ENCODE data around the gene SYNPO2. TPM values are rescaled to one million over a fixed set of nuclear protein-coding genes. Genes with fewer than 3 reads are reported as not detected.

The SYNPO2 gene
- total RNA-seq, 1 donor from 2014 or later, result 109 TPM

GRCh38 chr4:119039779-119040178 is 151.1 kb downstream of the SYNPO2 start:
- intact Hi-C loops (cut with DNase I), result loop anchor here (10.0 kb wide), 1 partner anchor 175 kb away; the partner anchor contains the start of gene USP53
- H3K36me3 ChIP-seq, result no peaks in the 10 kb centered on the region
- H3K27me3 ChIP-seq, result no peaks in the 10 kb centered on the region
- peak overlapping the region; percentile 78 for H3K27ac ChIP-seq
- H3K9me3 ChIP-seq, result no peaks in the 10 kb centered on the region
- no peak for DNase-seq (ENCODE audit: extremely low spot score in 2 of 2)
- H3K4me1 ChIP-seq, result peaks cover 45% of the 10 kb centered on the region
- no peak overlapping the region for H3K4me3 ChIP-seq
- TF ChIP-seq POLR2AphosphoS5 (IDR thresholded peaks at IDR 0.05; ENCODE audit: insufficient read depth in 1 of 2, low read depth in 1 of 2) (no peak), POLR2A (IDR thresholded peaks at IDR 0.05) (no peak), CTCF (IDR thresholded peaks at IDR 0.05) (no peak)

- Histone ChIP-seq H3K27me3 (no peaks in the 10 kb centered on the region), H3K4me3 (no peak overlapping the region), H3K27ac (peak overlapping the region; percentile 78), H3K9me3 (no peaks in the 10 kb centered on the region), H3K4me1 (peaks cover 41% of the 10 kb centered on the region), H3K36me3 (no peaks in the 10 kb centered on the region)
- no peak for TF ChIP-seq CTCF (IDR thresholded peaks at IDR 0.05)
- TF ChIP-seq POLR2AphosphoS5 (IDR thresholded peaks at IDR 0.05; ENCODE audit: insufficient read depth in 1 of 2, low read depth in 1 of 2), result no peak
- no peak for TF ChIP-seq POLR2A (IDR thresholded peaks at IDR 0.05)
- DNase-seq (ENCODE audit: extremely low spot score in 2 of 2), result no peak
- intact Hi-C loops (cut with DNase I), result loop anchor here (10.0 kb wide), 1 partner anchor 175 kb away; the partner anchor contains the start of gene USP53
Measured at GRCh38 chr4:119040261-119040660, 151.6 kb downstream of the SYNPO2 start.

- no peak for DNase-seq (ENCODE audit: extremely low spot score in 2 of 2)
- H3K27ac ChIP-seq, result peak overlapping the region; percentile 78
- H3K27me3 ChIP-seq, result no peaks in the 10 kb centered on the region
- no peaks in the 10 kb centered on the region for H3K36me3 ChIP-seq
- intact Hi-C loops (cut with DNase I), result loop anchor here (10.0 kb wide), 1 partner anchor 174 kb away; the partner anchor contains the start of gene USP53
- H3K4me3 ChIP-seq, result no peak overlapping the region
- no peak for TF ChIP-seq POLR2AphosphoS5 (IDR thresholded peaks at IDR 0.05; ENCODE audit: insufficient read depth in 1 of 2, low read depth in 1 of 2)
- no peak for TF ChIP-seq CTCF (IDR thresholded peaks at IDR 0.05)
- no peak for TF ChIP-seq POLR2A (IDR thresholded peaks at IDR 0.05)
- H3K9me3 ChIP-seq, result no peaks in the 10 kb centered on the region
- H3K4me1 ChIP-seq, result peaks cover 36% of the 10 kb centered on the region
Measured at GRCh38 chr4:119040694-119041185, 152.1 kb downstream of the SYNPO2 start.

- Histone ChIP-seq H3K36me3 (no peaks in the 10 kb centered on the region), H3K27ac (peak overlapping the region; percentile 78), H3K4me1 (peaks cover 36% of the 10 kb centered on the region), H3K27me3 (no peaks in the 10 kb centered on the region), H3K4me3 (no peak overlapping the region), H3K9me3 (no peaks in the 10 kb centered on the region)
- no peak for DNase-seq (ENCODE audit: extremely low spot score in 2 of 2)
- intact Hi-C loops (cut with DNase I), result loop anchor here (10.0 kb wide), 1 partner anchor 173 kb away; the partner anchor contains the start of gene USP53
- TF ChIP-seq POLR2A (IDR thresholded peaks at IDR 0.05), result no peak
- no peak for TF ChIP-seq POLR2AphosphoS5 (IDR thresholded peaks at IDR 0.05; ENCODE audit: insufficient read depth in 1 of 2, low read depth in 1 of 2)
- TF ChIP-seq CTCF (IDR thresholded peaks at IDR 0.05), result no peak
Measured at GRCh38 chr4:119041396-119041795, 152.7 kb downstream of the SYNPO2 start.

GRCh38 chr4:119041951-119042560 is 153.4 kb downstream of the SYNPO2 start:
- intact Hi-C loops (cut with DNase I), result loop anchor here (10.0 kb wide), 1 partner anchor 173 kb away; the partner anchor contains the start of gene USP53
- DNase-seq (ENCODE audit: extremely low spot score in 2 of 2), result no peak
- Histone ChIP-seq H3K4me3 (no peak overlapping the region), H3K4me1 (peaks cover 36% of the 10 kb centered on the region), H3K27ac (peak overlapping the region; percentile 78), H3K27me3 (no peaks in the 10 kb centered on the region), H3K36me3 (no peaks in the 10 kb centered on the region), H3K9me3 (no peaks in the 10 kb centered on the region)
- no peak for TF ChIP-seq POLR2A (IDR thresholded peaks at IDR 0.05)
- no peak for TF ChIP-seq POLR2AphosphoS5 (IDR thresholded peaks at IDR 0.05; ENCODE audit: insufficient read depth in 1 of 2, low read depth in 1 of 2)
- peak in 2 of 3 experiments; percentile 44 to 53 for TF ChIP-seq CTCF (IDR thresholded peaks at IDR 0.05)

Data from vagina (tissue), 2 donors.